NCI-H1048 (cell line): ENCODE measurements around the gene GET4.
"Not testable (repeated sequence)": the region's sequence is repeated elsewhere in the genome, so short reads cannot be mapped to it uniquely, and the experiment has no call there.

Experiments used
- DNase-seq: peaks from one replicate; lab custom pipeline; 2025; lab: John Stamatoyannopoulos, UW

GET4 gene

DNA sequence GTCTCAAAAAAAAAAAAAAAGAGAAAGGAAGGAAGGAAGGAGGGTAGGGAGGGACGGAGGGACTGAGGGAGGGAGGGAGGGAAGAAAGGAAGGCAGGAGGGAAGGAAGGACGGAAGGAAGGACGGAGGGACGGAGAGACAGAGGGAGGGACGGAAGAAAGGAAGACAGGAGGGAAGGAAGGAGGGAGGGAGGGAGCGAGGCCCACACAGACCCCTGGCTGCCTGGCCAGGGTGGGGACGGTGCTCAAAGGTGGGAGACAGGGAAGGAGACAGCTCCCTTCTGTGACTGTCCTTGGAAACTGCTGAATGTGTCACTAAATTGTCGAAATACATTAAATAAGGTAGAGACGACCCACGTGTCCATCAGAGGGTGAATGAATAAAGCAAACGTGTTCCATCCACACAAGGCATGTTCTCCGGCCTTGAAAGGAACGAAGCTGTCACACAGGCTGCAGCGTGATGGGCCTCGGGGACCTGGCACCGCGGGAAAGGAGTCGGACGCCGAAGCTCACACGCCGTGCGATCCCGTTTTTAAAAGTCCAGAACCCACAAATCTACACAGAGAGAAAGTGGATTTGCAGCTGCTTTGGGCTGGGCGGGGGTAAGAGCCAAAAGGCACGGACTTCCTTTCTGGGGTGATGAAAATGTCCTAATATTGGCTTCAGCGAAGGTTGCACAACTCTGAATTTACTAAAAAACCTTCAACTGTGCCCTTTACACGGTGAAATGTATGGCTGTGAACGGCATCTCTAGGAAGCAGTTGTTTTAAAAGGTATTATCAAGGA lies 54.8 kb downstream of the GET4 start:
- no peak for DNase-seq

DNA sequence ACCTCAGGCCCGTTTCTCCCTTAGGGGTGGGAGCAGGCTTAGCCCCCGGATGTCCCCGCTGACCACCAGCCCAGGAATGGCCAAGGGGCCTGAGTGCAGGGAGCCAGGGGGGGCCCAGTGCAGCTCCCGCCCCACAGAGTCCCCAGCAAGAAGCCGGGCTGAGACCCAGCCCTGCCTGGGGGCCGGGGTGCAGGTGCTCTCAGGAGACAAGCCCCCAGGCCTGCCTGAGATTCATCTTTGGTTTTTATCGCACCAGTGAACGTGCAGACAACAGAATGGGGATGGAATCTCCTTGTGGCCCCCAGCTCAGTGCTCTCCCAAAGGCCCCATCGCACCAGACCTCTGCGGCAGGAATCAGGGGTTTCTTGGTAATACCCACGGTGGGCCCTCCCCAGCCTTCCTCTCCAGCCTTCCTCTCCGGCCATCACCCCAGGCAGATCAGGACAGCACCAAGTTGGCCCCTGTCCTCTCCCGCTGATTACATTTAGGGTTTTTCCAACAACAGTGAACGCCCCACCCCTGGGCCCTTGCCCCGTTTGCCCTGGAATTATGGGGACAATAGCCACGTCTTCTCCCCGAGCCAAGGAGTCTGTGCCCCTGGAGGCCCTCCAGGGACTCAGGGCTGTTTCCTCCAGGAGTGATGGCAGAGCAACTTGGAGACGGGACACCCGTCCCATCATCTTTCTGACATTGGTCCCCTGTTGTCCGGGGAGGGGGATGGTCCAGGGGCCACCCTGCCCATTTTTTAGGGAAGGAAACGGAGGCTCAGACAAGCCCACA lies 55.7 kb downstream of the GET4 start:
- DNase-seq: no peak

DNA sequence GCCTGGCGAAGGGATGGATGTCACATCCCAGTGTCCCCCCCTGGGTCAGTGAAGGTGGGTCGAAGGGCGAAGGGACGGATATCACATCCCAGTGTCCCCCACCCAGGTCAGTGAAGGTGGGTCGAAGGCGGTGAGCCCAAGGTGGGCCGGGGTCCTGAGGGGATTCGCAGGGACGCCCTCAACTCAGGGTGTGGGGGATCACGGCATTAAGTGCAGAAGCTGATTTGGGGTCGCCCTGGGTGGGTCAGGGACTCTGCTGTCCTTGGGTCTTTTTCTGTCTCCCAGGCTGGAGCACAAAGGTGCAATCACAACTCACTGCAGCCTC lies 56.3 kb downstream of the GET4 start:
- DNase-seq: no peak

- no peak for DNase-seq
Measured at GRCh38 chr7:934469-935163, 58.3 kb downstream of the GET4 start.

DNA sequence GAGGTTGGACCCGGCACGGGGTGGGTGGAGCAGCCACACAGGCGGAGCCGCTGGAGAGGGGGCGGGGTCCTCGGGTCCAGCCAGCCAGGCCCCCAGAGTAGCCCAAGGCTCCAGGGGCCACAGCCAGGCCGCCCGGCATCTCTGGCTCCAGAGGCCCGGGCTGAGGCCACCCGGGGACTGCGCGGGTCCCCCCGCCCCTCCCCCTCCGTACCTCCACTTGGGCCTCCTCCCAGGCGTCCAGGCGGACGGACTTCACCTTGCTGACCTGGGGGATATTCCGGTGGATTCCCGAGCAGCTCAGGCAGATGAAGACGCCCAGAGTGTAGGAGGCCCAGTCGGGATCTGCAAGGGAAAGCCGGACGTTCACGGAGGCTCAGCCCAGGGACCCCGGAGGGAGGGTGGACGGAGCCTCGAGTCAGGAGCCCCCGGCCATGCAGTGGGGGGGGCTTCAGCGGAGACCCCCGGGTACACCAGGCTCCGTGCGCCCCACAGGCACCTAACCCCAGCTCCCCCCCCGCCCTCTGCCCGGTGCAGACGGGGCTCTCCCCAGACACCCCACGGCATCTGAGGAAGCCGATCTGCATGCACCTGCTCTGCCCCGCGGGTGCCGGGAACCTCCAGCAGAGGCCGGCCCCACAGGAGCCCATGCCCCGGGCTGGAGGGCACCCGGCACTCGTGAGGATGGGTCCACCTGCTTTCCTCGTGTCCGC lies 59.0 kb downstream of the GET4 start:
- no peak for DNase-seq

- DNase-seq: no peak
Measured at GRCh38 chr7:935874-936385, 59.6 kb downstream of the GET4 start.

- DNase-seq: no peak
Measured at GRCh38 chr7:936386-937054, 60.2 kb downstream of the GET4 start.

- DNase-seq: no peak
Measured at GRCh38 chr7:937856-938484, 61.6 kb downstream of the GET4 start.

DNA sequence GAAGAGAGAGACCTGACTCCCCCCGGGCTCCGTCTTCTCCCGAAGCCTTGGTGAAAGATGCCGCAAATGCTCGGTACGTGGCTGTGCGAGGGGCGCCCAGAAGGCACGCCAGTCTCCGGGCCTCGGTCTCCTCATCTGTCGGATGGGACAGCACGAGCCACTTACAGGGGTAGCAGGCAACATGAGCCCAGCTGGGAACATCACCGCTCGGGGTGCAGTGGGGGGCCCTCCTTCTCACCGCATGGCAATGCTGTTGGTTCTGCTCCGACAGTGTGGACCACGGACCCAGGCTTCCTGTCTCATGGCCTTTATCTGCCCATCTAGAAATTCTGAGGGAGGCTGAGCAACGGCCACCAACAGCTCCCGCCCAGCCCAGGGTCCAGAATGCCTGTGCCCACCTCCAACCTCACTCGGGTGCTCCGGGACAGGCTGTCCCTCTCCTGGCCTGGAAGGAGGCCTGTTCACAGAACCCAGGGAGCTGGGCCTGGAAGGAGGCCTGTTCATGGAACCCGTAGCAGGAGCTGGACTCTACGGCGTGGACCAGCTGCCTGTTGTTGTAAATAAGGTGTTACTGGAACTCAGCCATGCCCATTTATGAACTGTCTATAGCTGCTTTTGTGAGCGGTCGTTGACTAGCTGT lies 62.3 kb downstream of the GET4 start:
- DNase-seq: no peak

- DNase-seq: no peak
Measured at GRCh38 chr7:939843-940242, 63.5 kb downstream of the GET4 start.

DNA sequence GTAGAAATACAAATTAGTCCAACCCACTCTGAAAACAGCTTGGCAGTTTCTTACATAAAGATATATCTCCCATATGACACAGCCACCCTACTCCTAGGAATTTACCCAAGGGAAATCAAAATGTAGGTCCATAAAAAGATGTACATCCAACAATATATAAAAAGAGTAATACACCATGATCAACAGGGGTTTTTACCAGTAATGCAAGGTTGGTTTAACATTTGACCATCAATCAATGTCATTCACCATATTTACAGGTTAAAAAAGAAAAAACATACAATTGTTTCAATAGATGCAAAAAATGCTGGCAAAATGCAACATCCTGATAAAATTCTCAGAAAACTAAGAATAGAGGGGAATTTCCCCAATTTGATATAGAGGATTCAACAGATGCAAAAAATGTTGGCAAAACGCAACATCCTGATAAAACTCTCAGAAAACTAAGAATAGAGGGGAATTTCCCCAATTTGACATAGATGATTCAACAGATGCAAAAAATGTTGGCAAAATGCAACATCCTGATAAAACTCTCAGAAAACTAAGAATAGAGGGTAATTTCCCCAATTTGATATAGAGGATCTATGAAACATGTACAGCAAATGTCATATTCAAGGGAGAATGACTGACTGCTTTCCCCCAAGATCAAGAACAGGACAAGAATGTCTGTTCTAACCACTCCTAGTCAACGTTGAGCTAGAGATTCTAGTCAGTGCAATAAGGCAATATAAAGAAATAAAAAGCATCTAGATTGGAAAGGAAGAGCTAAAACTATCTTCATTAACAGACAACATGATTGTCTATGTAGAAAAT lies 64.5 kb downstream of the GET4 start:
- no peak for DNase-seq

DNA sequence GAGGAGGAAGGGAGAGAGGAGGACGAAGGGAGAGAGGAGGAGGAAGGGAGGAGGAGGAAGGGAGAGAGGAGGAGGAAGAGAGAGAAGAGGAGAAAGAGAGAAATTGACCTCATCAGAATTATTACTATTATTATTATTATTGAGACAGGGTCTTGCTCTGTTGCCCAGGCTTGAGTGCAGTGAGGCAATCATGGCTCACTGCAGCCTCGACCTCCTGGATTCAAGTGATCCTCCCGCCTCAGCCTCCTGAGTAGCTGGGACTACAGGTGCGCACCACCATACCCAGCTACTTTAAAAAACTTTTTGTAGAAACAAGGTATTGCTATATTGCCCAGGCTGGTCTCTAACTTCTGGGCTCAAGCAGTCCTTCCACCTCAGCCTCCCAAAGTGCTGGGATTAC lies 67.4 kb downstream of the GET4 start:
- not testable (repeated sequence) for DNase-seq

DNA sequence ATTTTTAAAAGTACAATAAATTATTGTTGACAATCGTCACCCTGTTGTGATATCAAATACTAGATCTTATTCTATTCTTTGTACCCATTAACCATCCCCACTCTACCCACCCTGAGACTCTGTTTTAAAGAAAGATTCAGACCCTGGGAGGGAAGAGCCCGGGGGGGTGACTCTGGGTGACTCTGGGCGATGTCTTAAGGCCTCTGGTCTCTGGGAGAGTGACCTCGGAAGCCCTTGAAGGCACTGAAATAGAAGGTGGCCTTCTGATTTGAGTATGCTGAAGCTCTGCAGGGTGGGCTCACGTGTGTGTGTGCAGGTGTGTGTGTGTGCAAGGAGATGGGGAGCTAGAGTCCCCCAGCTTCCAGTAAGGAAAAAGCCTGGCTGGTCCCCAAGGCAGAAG lies 68.4 kb downstream of the GET4 start:
- DNase-seq: no peak

DNA sequence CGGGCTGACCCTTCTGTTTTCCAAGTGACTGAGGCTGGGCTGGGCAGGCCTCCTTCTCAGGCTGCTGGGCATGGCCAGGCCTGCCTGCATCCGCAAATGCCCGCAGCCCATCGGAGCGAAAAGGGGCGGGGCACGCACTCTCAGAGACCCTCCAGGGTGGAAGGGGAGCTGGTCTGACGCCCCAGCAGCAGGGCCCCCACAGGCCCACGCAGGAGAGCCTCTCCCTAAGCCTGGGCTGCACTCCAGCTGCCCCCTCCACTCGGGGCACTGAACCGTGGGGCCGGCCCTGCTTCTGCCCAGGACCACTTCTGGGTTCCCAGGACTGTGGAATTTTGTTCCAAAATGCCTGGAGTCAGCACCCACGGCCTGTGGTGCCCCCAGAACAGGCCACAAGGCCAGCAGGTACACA lies 68.8 kb downstream of the GET4 start:
- DNase-seq: no peak

- no peak for DNase-seq
Measured at GRCh38 chr7:945556-946255, 69.4 kb downstream of the GET4 start.
